Measurements from ENCODE around the gene CARS2.
A peak's percentile ranks its signal among the peaks of the same experiment; 100 is the strongest.
"Not testable (repeated sequence)": the region's sequence is repeated elsewhere in the genome, so short reads cannot be mapped to it uniquely, and the experiment has no call there.

Gene CARS2

GRCh38 chr13:110617321-110618072 is 88.4 kb downstream of the CARS2 start:
- no peak for DNase-seq (ENCODE audit: low spot score)

GRCh38 chr13:110616103-110617101 is 89.5 kb downstream of the CARS2 start:
- peak; percentile 58 for DNase-seq (ENCODE audit: low spot score)

- peak; percentile 94 for DNase-seq (ENCODE audit: low spot score)
These were observed 90.4 kb downstream of the CARS2 start, which contains the start of gene NAXD for GRCh38 chr13:110615322-110616102. Gene NAXD, plus strand, starts transcription at chr13:110615545. Its CDS starts 57 bp downstream, at chr13:110615602.

GRCh38 chr13:110615005-110615321 is 91.0 kb downstream of the CARS2 start:
- no peak for DNase-seq (ENCODE audit: low spot score)

GRCh38 chr13:110610955-110611595 is 94.8 kb downstream of the CARS2 start:
- DNase-seq (ENCODE audit: low spot score), result peak; percentile 53

GRCh38 chr13:110607675-110608224 is 98.2 kb downstream of the CARS2 start:
- no peak for DNase-seq (ENCODE audit: low spot score)

GRCh38 chr13:110606281-110606680 is 99.6 kb downstream of the CARS2 start:
- not testable (repeated sequence) for DNase-seq (ENCODE audit: low spot score)

- no peak for DNase-seq (ENCODE audit: low spot score)
These were observed 100.8 kb downstream of the CARS2 start for GRCh38 chr13:110605132-110605531.

GRCh38 chr13:110600980-110601379 is 104.9 kb downstream of the CARS2 start:
- DNase-seq (ENCODE audit: low spot score), result no peak

- DNase-seq (ENCODE audit: low spot score), result no peak
These were observed 105.6 kb downstream of the CARS2 start for GRCh38 chr13:110600261-110600819.

- no peak for DNase-seq (ENCODE audit: low spot score)
These were observed 108.8 kb downstream of the CARS2 start for GRCh38 chr13:110597041-110597689.

- DNase-seq (ENCODE audit: low spot score), result peak; percentile 61
These were observed 112.3 kb downstream of the CARS2 start for GRCh38 chr13:110593430-110594130.

GRCh38 chr13:110592665-110593064 is 113.3 kb downstream of the CARS2 start:
- no peak for DNase-seq (ENCODE audit: low spot score)
